Measurements from ENCODE around the gene ARRDC5. TPM values are rescaled to one million over a fixed set of nuclear protein-coding genes. Genes with fewer than 3 reads are reported as not detected.
"Not testable (repeated sequence)": the region's sequence is repeated elsewhere in the genome, so short reads cannot be mapped to it uniquely, and the experiment has no call there.

Gene ARRDC5
- polyA plus RNA-seq, 6 donors from 2014 or later = 1.9 to 3.7 (median 2.5) TPM

DNA sequence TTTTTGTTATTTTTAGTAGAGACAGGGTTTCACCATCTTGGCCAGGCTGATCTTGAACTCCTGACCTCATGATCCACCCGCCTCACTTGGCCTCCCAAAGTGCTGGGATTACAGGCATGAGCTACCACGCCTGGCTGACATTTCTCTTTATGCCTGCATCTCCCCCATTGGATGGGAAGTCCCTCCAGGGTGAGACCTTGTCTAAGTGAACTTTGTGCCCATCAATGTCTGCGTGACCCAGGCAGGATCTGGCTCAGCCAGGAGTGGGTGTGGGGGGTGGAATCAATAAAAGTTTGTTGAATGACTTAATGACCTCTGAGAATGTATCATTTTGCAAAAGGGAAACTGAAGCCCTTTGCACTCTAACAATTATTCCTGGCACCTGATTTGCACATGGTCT, 1.8 kb upstream of the ARRDC5 start:
- Mint-ChIP-seq H3K36me3 (no peaks in the 10 kb centered on the region), H3K27ac (no peak overlapping the region), H3K4me3 (no peak overlapping the region), H3K4me1 (peaks cover 20 to 25% (median 22%) of the 10 kb centered on the region in 3 donors), H3K27me3 (no peaks in the 10 kb centered on the region), H3K9me3 (no peaks in the 10 kb centered on the region)
- DNase-seq (no peak), ATAC-seq (ENCODE audit: low read depth in 2 of 2) (no peak)

DNA sequence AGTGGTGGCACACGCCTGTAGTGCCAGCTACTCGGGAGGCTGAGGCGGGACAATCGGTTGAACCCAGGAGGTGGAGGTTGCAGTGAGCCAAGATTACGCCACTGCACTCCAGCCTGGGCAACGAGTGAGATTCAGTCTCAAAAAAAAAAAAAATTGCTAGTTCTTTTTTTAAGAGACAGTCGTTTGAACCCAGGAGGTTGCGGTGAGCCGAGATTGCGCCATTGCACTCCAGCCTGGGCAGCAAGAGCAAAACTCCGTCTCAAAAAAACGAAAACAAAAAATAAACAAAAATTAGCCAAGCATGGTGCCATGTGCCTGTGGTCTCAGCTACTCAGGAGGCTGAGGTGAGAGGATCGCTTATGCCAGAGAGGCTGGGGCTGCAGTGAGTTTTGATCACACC, 1.8 kb downstream of the ARRDC5 start:
- ATAC-seq (ENCODE audit: low read depth in 2 of 2); H3K27me3 Mint-ChIP-seq: not testable (repeated sequence)

DNA sequence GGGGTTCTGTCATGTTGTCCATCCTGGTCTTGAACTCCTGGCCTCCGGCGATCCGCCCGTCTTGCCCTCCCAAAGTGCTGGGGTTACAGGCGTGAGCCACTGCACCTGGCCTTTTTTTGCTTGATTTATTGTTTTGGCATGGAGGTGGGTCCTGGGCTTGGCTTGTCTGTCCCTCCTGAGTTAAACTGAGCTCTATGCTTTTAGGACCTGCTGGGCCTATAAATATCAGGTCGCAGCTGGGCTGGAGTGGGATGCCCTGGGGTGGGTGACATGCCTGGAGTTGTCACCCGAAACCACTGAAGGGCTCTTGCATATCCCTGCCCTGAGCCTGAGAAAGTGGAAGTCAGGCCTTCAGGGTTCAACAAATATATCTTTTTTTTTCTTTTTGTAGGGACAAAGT, 5.5 kb downstream of the ARRDC5 start:
- Mint-ChIP-seq H3K36me3 (no peaks in the 10 kb centered on the region), H3K4me1 (peaks cover 13 to 25% (median 24%) of the 10 kb centered on the region in 3 donors), H3K4me3 (no peak overlapping the region), H3K27me3 (no peaks in the 10 kb centered on the region), H3K27ac (peak overlapping the region in 1 of 6 donors; percentile 90), H3K9me3 (no peaks in the 10 kb centered on the region)
- ATAC-seq (ENCODE audit: low read depth in 2 of 2) (no peak), DNase-seq (no peak)

More for the DNA sequence above, 1.8 kb downstream of the ARRDC5 start:
- not testable (repeated sequence) for H3K36me3 Mint-ChIP-seq, H3K4me3 Mint-ChIP-seq, DNase-seq, H3K9me3 Mint-ChIP-seq, H3K27ac Mint-ChIP-seq
- peaks cover 9 to 16% (median 14%) of the 10 kb centered on the region in 3 donors for H3K4me1 Mint-ChIP-seq

DNA sequence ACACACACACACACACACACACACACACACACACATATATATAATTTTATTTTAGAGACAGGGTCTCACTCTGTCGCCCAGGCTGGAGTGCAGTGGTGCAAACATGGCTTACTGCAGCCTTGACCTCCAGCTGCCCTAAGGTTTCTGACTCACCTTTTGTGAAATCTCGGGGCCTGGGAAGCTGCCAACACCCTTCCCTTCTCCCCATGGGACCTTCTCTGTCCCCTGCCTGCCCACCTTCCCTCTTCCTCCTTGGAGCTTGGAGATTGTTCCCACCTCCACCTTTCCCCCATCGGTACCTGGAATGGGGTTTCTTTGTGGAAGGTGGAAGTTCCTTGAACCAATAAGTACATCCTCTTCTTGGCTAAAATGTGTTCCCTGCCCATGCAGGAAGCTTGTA, 6.3 kb downstream of the ARRDC5 start:
- peak overlapping the region in 2 of 6 donors; percentile 73 to 90 for H3K27ac Mint-ChIP-seq
- H3K36me3 Mint-ChIP-seq = no peaks in the 10 kb centered on the region
- DNase-seq (no peak), ATAC-seq (ENCODE audit: low read depth in 2 of 2) (no peak)
- H3K9me3 Mint-ChIP-seq = no peaks in the 10 kb centered on the region
- peaks cover 9 to 23% (median 21%) of the 10 kb centered on the region in 3 donors for H3K4me1 Mint-ChIP-seq
- H3K27me3 Mint-ChIP-seq = no peaks in the 10 kb centered on the region
- H3K4me3 Mint-ChIP-seq = no peak overlapping the region

DNA sequence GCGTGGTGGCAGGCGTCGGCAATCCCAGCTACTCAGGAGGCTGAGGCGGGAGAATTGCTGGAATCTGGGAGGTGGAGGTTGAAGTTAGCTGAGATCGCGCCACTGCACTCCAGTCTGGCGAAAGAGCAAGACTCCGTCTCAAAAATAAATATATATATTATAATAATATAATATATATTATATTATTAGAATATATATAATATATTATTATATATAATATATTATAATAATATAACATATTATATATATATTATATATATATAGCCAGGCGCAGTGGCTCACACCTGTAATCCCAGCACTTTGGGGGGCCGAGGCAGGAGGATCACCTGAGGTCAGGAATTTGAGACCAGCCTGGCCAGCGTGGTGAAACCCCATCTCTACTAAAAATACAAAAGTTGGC, 9.7 kb downstream of the ARRDC5 start:
- not testable (repeated sequence) for H3K27me3 Mint-ChIP-seq, H3K27ac Mint-ChIP-seq

DNA sequence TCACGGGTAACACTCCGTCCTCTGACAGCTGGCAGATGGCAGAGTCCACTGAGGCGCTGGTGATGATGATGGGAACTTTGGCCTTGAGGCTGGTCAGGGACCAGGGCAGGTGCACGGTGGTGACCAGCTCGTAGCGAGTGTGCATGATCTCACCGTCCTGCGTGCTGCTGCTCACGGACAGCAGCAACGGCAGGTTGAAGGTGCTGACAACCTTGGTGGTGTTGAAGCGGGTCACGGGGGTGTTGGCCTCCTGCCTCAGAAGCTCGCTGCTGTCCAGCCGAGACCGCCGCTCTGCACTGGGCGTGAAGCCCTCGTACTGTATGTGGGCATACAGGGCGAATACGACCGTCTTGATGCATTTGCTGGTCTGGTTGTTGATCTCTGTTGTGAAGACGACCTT, 11.6 kb downstream of the ARRDC5 start:
- Mint-ChIP-seq H3K4me1 (peaks cover 9 to 22% (median 16%) of the 10 kb centered on the region in 3 donors), H3K36me3 (no peaks in the 10 kb centered on the region), H3K27me3 (no peaks in the 10 kb centered on the region), H3K9me3 (no peaks in the 10 kb centered on the region), H3K4me3 (no peak overlapping the region), H3K27ac (no peak overlapping the region)
- DNase-seq = no peak
- ATAC-seq (ENCODE audit: low read depth in 2 of 2) = no peak

More for the DNA sequence above, 9.7 kb downstream of the ARRDC5 start:
- not testable (repeated sequence) for H3K9me3 Mint-ChIP-seq; H3K4me3 Mint-ChIP-seq; ATAC-seq (ENCODE audit: low read depth in 2 of 2); H3K36me3 Mint-ChIP-seq; DNase-seq
- H3K4me1 Mint-ChIP-seq = peaks cover 9 to 23% (median 21%) of the 10 kb centered on the region in 3 donors

DNA sequence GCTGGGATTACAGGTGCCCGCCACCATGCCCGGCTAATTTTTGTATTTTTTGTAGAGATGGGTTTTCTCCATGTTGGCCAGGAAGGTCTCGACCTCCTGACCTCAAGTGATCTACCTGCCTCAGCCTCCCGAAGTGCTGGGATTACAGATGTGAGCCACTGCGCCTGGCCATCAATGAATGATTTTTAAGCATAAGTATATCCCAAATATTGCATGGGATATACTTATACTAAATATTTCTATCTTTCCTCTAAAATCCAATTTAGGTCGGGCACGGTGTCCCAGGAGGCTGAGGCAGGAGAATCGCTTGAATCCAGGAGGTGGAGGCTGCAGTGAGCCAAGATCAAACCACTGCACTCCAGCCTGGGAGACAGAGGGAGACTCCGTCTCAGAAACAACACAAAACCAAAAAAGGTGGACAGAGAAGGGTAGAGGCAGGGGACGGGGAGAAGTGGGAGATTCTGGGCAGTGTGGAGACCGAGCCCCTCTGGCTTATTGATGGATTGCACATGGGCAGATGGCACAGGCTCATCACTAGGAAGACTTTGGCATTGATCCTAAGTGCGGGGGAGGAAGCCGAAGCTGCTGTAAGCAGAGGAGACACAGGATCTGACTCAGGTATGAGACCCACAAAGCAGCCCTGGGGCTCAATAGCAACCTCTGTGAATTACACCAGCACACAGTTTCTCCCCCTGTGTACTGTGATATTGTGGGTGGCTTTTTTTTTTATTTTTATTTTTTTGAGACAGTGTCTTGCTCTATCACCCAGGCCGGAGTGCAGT, 13.5 kb downstream of the ARRDC5 start:
- Mint-ChIP-seq H3K27ac (no peak overlapping the region), H3K27me3 (no peaks in the 10 kb centered on the region), H3K4me1 (peaks cover 0 to 5% (median under 1%) of the 10 kb centered on the region in 3 donors), H3K9me3 (no peaks in the 10 kb centered on the region), H3K36me3 (no peaks in the 10 kb centered on the region), H3K4me3 (no peak overlapping the region)
- DNase-seq = no peak
- ATAC-seq (ENCODE audit: low read depth in 2 of 2) = no peak

DNA sequence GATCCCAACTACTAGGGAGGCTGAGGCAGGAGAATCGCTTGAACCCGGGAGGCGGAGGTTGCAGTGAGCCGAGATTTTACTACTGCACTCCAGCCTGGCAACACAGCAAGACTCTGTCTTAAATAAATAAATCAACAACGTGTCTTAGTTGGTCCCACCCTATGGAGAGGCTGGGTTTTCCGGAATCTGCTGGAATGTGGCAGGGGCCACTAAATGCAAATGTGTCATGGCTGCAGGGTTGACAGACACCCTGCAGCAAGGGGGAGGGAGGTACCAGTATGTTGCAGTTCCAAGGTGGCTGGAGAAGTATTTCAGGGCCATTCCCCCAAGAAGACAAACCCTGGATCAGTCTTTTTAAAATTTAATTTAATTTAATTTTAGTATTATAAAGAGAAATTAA, 14.9 kb downstream of the ARRDC5 start:
- H3K4me3 Mint-ChIP-seq; DNase-seq; H3K27ac Mint-ChIP-seq; H3K9me3 Mint-ChIP-seq; H3K4me1 Mint-ChIP-seq; H3K36me3 Mint-ChIP-seq; ATAC-seq (ENCODE audit: low read depth in 2 of 2); H3K27me3 Mint-ChIP-seq: not testable (repeated sequence)

DNA sequence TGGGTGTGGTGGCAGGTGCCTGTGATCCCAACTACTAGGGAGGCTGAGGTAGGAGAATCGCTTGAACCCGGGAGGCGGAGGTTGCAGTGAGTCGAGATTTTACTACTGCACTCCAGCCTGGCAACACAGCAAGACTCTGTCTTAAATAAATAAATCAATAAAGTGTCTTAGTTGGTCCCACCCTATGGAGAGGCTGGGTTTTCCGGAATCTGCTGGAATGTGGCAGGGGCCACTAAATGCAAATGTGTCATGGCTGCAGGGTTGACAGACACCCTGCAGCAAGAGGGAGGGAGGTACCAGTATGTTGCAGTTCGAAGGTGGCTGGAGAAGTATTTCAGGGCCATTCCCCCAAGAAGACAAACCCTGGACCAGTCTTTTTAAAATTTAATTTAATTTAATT, 17.7 kb downstream of the ARRDC5 start:
- not testable (repeated sequence) for H3K9me3 Mint-ChIP-seq; H3K36me3 Mint-ChIP-seq; H3K27me3 Mint-ChIP-seq; DNase-seq; H3K4me1 Mint-ChIP-seq; H3K27ac Mint-ChIP-seq; ATAC-seq (ENCODE audit: low read depth in 2 of 2); H3K4me3 Mint-ChIP-seq

DNA sequence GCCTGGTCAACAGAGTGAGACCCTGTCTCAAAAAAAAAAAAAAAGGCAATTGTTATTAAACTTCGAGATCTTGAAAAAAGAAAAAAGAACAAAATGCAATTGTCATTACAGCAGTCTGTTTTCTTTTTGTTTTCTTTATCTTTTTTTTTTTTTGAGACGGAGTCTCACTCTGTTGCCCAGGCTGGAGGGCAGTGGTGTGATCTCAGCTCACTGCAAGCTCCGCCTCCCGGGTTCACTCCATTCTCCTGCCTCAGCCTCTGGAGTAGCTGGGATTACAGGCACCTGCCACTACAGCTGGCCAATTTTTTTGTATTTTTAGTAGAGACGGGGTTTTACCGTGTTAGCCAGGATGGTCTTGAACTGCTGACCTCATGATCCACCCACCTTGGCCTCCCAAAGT, 19.8 kb downstream of the ARRDC5 start:
- H3K27ac Mint-ChIP-seq, H3K9me3 Mint-ChIP-seq: not testable (repeated sequence)

DNA sequence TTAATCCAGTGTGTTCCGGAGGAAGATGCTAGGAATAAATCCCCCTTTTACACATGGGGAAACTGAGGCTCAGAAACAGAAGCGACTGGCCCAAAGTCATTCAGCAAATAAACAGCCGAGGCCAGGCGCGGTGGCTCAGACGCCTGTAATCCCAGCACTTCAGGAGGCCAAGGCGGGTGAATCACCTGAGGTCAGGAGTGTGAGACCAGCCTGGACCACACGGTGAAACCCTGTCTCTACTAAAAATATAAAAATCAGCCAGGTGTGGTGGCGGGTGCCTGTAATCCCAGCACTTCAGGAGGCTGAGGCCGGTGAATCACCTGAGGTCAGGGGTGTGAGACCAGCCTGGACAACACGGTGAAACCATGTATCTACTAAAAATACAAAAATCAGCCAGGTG, 23.7 kb downstream of the ARRDC5 start:
- no peaks in the 10 kb centered on the region for H3K36me3 Mint-ChIP-seq
- no peak overlapping the region for H3K27ac Mint-ChIP-seq
- no peak for DNase-seq
- H3K4me3 Mint-ChIP-seq = peak overlapping the region in 2 of 8 donors; percentile 9 to 40
- H3K4me1 Mint-ChIP-seq = peaks cover 10 to 18% (median 17%) of the 10 kb centered on the region in 3 donors
- no peak for ATAC-seq (ENCODE audit: low read depth in 2 of 2)
- no peaks in the 10 kb centered on the region for H3K9me3 Mint-ChIP-seq
- H3K27me3 Mint-ChIP-seq = no peaks in the 10 kb centered on the region

More for the DNA sequence above, 19.8 kb downstream of the ARRDC5 start:
- H3K27me3 Mint-ChIP-seq; H3K4me3 Mint-ChIP-seq; DNase-seq; H3K36me3 Mint-ChIP-seq; ATAC-seq (ENCODE audit: low read depth in 2 of 2): not testable (repeated sequence)
- H3K4me1 Mint-ChIP-seq = peaks cover 7 to 14% (median 11%) of the 10 kb centered on the region in 3 donors

DNA sequence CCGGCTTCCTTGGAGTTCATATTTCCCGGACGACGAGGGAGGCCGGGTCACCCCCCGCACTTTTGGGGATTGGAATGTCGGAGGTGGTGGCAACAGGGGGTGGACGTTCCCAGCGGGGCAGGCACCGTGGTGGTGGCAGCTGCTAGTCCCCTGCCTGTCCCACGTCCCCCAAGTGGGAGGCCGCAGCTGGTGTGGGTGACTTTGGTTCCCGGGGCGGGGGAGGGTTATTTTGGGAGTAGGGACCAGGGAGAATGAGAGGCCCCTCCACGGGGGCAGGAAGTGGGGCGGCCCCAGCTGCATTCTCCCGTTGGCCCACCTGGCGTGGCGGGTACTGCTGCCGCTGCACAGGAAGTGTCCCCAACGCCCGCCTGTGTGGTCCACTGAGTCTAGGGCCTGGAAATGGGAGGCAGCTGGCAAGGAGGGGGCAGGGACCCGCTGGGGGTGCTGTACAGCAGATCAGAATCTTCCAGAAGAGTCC, 24.2 kb downstream of the ARRDC5 start:
- H3K4me1 Mint-ChIP-seq = peaks cover 8 to 20% (median 17%) of the 10 kb centered on the region in 3 donors
- H3K36me3 Mint-ChIP-seq = no peaks in the 10 kb centered on the region
- no peak overlapping the region for H3K27ac Mint-ChIP-seq
- H3K4me3 Mint-ChIP-seq = peak overlapping the region in 4 of 8 donors; percentile 9 to 61 (median 47)
- no peaks in the 10 kb centered on the region for H3K9me3 Mint-ChIP-seq
- DNase-seq (no peak), ATAC-seq (ENCODE audit: low read depth in 2 of 2) (peak in 1 of 2 donors; percentile 36)
- no peaks in the 10 kb centered on the region for H3K27me3 Mint-ChIP-seq

DNA sequence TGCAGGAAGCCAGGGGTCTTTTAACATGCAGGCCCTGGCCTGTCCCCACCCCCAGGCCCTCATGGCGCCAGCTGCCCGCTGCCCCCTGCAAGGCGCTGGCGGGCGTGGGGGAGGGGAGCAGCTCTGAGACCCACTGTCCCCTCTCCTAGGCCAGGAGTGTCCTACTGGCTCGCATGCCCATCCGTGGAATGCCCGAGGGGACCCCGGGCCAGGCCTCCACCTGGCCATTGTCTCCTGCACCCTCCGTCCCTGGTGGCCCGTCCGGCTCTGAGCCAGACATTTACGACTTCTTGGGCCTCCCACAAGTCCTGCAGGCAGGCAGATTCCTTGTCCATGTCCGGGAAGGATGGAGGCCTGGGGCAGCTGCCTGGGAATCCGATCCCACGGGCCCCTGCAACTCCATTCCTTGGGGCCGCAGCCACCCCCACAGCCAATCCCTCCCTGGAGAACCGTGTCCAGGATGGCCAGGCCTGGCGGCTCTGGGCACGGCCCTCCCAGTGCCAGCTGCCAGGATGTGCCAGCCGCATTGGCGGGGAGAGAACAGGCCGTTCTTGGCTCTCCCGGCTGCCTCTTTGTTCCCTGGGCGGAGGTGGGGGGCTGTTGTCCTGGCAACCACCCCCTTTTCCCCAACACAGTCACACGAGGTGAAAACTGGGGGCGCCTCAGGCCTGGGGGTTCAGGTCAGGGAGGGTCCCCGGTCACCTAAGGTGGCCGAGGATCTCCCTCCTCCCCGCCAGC, 24.8 kb downstream of the ARRDC5 start:
- peak overlapping the region in 2 of 8 donors; percentile 52 to 61 for H3K4me3 Mint-ChIP-seq

DNA sequence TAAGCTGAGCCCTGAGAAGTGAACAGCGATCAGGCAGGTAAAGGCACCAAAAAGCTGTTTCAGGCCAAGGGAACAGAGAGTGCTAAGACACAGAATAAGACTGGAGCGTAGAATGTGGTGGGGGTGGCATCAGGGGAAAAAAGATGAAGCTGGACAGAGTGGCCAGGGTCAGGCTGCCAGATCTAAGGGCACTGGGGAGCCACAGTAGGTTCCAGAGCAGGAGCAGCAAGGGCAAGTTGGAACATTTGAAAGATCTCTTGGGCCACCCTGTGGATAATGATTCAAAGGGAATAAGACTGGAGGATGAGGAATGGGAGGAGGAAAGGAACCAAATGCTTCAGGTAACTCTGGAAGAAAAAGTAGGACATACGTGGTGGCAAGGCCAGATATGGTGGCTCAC, 28.8 kb downstream of the ARRDC5 start:
- DNase-seq = no peak
- Mint-ChIP-seq H3K27me3 (no peaks in the 10 kb centered on the region), H3K4me1 (peaks cover 9 to 21% (median 20%) of the 10 kb centered on the region in 3 donors), H3K9me3 (no peaks in the 10 kb centered on the region), H3K36me3 (no peaks in the 10 kb centered on the region), H3K27ac (peak overlapping the region in 3 of 6 donors; percentile 46 to 82 (median 47)), H3K4me3 (no peak overlapping the region)
- ATAC-seq (ENCODE audit: low read depth in 2 of 2) = no peak

More for the DNA sequence above, 24.8 kb downstream of the ARRDC5 start:
- no peaks in the 10 kb centered on the region for H3K9me3 Mint-ChIP-seq
- H3K27me3 Mint-ChIP-seq = no peaks in the 10 kb centered on the region
- DNase-seq = no peak
- H3K4me1 Mint-ChIP-seq = peaks cover 6 to 20% (median 17%) of the 10 kb centered on the region in 3 donors
- no peak overlapping the region for H3K27ac Mint-ChIP-seq
- ATAC-seq (ENCODE audit: low read depth in 2 of 2) = no peak
- H3K36me3 Mint-ChIP-seq = no peaks in the 10 kb centered on the region
